OCI-LY3 (cell line): ENCODE data around the gene FLYWCH2.

Experiments used
- EZH2phosphoT487 ChIP-seq: fragments of 200-600 bp; shearing (Covaris generic); IDR thresholded peaks from 2 replicates; pipeline ENCODE4 v1.6.1; 2018; ENCODE audit warnings: antibody characterized with exemption, mixed run types, low read depth
- TF ChIP-seq, protein P1 (sequence below): fragments of 200-600, 300-600 bp; sonication (generic); IDR thresholded peaks from 2 replicates; pipeline ENCODE4 v1.5.1; 2014; ENCODE audit warnings: antibody characterized with exemption, low read length, low read depth

DNA sequence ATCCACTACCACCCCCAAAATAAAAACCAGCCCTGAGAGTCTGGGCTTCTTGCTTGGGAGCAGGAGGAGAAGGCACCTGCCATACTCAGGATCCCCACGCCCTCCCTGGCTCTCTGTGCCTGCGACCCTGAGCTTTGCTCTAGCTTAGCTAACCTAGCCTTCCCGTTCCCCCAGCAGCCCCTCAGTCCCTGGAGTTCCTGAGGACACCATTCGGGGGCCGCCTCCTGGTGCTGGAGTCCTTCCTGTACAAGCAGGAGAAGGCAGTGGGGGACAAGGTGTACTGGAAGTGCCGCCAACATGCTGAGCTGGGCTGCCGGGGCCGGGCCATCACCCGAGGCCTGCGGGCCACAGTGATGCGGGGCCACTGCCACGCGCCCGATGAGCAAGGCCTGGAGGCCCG lies 47.2 kb downstream of the FLYWCH2 start:
- TF ChIP-seq, protein P1, sequence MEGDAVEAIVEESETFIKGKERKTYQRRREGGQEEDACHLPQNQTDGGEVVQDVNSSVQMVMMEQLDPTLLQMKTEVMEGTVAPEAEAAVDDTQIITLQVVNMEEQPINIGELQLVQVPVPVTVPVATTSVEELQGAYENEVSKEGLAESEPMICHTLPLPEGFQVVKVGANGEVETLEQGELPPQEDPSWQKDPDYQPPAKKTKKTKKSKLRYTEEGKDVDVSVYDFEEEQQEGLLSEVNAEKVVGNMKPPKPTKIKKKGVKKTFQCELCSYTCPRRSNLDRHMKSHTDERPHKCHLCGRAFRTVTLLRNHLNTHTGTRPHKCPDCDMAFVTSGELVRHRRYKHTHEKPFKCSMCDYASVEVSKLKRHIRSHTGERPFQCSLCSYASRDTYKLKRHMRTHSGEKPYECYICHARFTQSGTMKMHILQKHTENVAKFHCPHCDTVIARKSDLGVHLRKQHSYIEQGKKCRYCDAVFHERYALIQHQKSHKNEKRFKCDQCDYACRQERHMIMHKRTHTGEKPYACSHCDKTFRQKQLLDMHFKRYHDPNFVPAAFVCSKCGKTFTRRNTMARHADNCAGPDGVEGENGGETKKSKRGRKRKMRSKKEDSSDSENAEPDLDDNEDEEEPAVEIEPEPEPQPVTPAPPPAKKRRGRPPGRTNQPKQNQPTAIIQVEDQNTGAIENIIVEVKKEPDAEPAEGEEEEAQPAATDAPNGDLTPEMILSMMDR = no peak
- no peak for TF ChIP-seq EZH2phosphoT487
